GM19043 (cell line): Measurements from ENCODE around the gene ANKS1B.
"Not testable (repeated sequence)": the region's sequence is repeated elsewhere in the genome, so short reads cannot be mapped to it uniquely, and the experiment has no call there.

Experiments
- ATAC-seq: cut with Tn5 transposase; IDR thresholded peaks from one replicate; pipeline ENCODE4 v1.9.1; 2021; ENCODE audit warnings: low read depth; ENCODE audit not compliant: unreplicated experiment

The ANKS1B gene

DNA sequence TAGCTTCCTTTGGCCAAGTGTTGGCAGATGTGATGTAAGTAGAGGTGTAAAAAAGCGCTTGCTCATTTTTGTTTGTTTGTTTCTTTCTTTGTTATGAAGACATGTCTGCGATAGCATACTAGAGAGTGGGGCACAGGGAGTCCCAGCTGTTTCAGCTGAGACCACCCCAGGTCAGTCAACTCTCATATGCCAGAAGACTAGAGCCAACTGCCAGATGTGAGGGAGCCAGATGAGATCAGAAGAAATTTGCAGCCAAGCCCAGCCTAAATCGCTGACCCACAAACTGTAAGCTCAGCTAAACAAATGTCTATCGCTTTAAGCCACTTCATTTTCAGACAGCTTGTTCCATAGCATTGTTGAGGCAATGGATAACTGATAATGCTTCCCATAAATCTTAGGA, 942.5 kb downstream of the ANKS1B start:
- no peak for ATAC-seq

DNA sequence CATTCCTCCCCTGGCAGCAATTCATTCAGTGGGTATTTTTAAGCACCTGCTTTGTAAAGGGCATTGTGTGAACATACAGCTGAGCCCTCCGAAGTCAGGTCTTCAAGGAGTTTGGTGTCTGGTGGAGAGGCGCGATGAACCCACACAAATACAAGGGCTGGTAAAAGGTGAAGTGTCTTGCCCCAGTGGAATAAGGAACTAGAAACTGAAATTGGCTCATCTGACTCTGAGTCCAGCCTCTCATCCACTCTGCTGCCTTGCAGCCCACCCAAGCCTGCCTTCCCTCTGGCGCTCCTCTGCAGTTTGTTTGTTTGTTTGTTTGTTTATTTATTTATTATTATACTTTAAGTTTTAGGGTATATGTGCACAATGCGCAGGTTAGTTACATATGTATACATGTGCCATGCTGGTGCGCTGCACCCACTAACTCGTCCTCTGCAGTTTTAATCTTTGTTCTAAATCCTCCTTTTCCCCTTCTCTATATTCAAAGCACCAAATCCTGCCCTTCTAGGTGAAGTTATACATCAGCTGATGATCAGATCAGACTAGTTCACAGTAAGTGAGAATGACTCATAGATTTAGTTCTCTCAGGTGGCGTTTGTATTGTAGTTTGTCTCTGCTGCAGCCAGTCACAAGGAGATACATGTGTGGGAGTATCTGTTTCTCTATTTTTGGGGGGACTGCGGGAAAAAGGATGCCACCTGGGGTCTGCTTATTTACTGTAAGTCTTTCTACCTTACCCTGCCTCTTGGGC, 945.2 kb downstream of the ANKS1B start:
- no peak for ATAC-seq

DNA sequence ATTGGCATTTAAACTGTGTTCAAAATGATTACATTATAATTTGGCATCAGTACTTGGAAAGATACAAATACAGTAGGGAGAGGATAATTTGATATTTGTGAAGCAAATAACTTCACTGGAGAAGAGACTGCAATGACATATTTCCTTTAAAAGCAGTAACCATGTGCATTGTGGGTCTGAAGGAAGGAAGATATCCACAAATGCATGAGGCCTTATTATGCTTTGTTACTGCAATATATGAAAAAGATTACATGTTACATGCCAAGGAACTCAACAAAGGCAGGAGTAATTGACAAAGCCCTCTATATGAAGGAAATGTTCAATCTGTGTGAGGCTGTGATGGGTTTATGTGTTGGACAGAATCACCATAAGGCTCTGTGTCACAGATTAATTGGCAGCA, 948.2 kb downstream of the ANKS1B start:
- no peak for ATAC-seq

DNA sequence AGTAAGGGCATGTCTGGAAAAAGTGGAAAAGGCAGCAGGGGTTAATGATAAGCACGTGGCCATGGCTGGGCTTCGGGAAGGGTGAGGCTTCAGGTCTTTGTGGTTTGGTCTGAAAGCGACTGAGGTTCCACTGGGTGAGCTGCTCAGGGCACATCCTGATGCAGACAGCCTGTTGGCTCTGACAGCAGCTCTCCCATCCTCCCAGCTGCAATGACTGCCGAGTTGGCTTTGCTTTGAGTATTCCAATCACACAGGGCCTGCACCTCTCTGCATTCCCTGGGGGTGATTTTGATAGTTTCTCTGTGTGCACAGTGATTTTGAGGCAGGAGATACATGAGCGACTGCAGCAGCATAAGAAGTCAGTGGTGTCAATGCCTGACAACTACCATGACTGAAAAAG, 948.9 kb downstream of the ANKS1B start:
- ATAC-seq = no peak

DNA sequence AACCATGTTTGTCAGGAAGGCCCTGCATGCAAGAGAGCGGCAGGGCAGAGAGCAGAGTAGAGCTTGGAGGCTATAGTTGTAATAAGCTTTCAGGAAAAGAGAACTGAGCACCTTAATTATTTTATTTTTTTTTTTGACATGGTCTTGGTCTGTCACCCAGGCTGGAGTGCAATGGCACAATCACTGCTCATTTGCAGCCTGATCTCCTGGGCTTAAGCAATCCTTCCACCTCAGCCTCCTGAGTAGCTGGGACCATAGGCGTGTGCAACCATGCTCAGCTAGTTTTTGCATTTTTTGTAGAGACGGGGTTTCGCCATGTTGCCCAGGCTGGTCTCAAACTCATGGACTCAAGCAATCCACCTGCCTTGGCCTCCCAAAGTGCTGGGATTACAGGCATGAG, 950.5 kb downstream of the ANKS1B start:
- ATAC-seq = not testable (repeated sequence)

DNA sequence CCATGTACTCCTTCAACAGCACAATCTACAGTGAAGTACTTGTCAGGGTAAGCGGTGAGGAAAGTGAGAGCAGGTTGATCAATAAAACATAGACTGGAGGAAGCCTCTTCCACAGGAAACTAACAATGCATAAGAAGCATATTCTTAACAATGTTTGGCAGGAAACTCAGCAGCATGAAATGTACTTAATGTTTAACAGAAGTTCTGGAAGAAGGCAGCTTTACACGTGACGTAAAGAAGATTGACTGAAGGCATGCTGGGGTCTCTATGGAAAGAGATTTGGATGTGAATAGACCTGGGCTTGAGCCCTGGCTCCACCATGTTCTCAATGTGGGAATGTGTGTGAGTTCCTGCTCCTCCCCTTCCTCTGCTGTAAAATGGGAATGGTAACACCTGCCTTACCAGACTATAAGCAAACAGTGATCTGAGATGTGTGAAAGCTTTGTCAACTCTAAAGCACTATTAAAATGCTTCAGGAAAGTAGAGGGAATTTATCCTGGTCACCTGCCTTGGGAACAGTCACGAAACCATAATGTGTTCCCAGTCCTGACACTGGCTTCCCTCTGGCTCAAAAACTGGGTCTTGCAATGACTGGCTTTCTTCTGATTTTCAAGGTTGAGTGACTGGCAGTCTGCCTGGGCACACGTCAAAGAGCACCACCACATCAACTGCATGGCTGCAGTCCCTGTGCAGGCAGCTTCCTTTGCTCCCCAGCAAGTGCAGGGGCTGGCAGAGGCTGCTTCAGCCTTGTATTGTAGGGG, 955.0 kb downstream of the ANKS1B start:
- ATAC-seq = no peak

DNA sequence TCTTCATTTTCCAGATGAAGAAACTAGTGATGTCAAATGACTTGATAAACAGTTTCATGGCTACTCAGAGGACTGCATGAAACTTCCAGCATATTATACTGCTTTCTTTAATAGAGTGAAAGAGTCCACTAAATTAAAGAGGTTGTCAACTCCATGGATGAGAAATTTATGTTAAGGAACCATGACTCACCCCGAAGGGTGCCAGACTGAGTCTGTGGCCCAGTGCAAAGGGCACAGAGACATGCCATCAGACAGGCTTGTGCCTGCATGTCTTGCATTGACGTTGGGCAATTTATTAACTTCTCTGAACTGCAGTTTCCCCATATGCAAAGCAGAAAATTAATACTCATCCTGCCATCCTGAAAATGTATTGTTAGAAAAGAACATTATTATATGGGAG, 957.3 kb downstream of the ANKS1B start:
- no peak for ATAC-seq

DNA sequence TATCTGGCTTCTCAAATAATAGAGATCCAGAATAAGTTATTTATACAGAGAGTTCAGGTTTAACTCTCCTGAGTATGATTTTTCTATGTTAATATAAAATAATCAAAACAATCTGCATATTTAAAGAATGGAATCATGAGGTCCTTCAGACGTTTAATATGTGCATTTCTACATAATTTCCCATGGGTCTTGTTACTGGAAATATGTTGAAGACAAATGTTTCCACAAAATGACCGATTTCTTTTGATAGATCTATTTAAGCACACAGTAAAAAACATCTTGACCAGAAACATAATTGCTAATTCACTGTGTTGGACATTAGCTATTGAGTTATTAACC, 957.7 kb downstream of the ANKS1B start:
- no peak for ATAC-seq

DNA sequence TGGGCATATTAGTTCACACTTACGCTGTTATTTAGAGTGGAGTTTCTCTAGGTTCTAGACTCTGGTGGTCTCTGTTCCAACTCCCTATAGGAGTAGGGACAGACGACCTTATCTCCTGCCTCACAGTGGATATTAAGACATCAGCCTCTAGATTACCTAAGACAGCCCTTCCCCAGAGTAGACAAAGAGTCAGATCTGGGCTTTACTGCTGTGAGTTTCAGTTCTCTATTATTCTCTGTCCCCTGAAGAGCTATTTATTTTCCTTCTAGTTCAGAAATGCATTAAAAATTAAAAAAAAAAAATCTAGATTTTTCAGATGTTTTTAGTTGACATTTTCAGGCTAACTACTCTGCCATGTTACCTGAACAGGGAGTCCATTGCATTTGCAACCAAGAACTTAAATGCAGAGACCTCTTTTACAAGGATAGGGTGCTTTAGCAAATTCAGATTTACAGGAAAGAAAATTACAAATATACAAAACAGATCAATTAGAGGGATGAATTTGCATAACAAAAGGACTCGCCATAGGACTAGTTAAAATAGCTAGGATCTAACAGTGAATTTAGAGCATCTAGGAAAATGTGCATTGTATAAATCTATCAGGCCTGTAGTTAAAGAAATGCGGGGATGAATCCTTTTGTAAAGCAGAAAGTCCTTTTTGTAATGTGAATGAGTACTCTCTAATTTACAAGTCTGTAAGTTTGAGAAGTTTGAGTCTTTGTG, 958.2 kb downstream of the ANKS1B start:
- peak; percentile 71 for ATAC-seq

DNA sequence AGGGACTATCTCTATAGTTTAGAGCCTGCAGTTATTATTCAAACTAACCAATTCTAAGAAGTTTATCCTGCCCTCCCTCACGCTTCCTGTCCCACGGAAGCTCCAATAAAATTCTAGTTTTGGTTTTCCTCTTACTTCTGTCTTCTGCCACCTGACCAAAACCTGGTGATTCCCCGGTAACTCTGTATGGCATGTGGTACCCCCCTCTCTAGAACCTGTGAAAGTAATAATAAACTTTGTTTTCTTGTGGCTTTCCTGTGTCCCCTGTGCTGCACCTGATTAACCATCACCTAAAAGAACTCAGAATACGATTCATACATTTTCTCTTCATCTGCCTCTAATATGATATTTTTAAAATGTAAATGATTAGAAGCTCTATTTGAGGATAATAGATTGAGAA, 959.9 kb downstream of the ANKS1B start:
- no peak for ATAC-seq

DNA sequence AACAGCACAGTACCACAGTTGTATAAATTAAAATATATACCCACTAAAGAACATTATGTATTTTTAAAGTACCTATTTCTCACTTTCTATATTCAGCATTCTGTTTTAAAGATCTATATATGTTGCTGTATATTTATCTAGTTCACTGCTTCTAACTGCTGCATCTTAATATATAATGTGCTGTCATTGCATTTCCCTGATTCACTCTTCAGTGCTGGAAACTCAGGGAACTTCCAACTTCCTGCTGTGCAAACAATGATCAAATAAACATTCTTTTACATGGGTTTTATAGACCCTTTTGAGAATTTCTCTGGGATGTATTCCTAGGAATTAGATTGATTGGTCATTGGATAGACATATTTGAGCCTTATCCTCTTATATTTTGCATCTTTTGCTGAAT, 960.5 kb downstream of the ANKS1B start:
- no peak for ATAC-seq

DNA sequence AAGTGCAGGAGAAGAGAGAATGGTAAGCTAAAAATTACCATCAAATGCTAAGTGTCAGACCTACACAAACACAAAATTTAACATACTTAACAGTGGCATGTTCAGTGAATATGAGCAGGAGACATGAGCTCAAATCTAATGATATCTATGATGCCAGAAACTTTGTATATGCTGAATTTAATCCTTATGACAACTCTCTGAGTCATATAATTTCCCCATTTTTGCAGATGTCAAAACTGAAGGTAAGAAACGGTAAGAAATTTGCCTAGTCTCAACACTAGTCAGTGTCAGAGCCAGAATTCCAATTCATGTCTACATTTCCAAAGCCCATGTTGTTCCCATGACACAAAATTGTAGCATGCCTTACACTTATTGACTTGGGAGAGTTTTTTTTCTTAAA, 963.9 kb downstream of the ANKS1B start:
- no peak for ATAC-seq

DNA sequence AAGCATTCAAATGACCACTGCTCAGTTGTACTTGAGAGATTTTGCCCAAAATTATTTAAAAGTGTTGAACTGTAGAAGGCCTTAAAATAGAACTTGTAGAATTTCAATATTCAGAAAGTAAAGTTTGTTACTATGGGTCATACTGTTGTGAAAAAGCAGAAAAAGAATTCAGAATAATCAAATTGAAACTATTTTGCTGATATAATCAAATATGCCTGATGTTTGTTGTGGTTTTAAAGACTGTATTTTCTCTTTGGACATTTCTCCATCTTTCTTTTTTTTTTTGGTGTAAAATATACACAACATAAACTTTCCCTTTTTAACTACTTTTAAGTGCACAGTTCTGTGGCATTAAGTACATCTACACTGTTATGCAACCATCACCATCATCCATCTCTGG, 964.9 kb downstream of the ANKS1B start:
- ATAC-seq = no peak

DNA sequence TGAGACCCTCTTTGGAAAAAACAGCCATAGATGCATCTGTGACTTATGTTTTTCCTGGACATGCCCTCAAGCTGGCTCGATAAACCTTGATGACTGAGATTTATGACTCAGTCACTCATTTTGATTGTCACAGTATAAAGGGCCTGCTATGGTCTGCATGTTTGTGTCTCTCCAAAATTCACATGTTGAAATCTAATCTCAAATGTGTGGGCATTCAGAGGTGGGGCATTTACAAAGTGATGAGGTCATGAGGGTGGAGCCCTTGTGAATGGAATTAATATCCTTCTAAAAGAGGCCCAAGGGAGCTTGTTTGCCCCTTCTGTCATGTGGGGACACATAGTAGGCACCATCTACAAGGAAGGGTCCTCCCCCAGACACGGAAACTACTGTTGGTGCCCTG, 966.8 kb downstream of the ANKS1B start:
- no peak for ATAC-seq

DNA sequence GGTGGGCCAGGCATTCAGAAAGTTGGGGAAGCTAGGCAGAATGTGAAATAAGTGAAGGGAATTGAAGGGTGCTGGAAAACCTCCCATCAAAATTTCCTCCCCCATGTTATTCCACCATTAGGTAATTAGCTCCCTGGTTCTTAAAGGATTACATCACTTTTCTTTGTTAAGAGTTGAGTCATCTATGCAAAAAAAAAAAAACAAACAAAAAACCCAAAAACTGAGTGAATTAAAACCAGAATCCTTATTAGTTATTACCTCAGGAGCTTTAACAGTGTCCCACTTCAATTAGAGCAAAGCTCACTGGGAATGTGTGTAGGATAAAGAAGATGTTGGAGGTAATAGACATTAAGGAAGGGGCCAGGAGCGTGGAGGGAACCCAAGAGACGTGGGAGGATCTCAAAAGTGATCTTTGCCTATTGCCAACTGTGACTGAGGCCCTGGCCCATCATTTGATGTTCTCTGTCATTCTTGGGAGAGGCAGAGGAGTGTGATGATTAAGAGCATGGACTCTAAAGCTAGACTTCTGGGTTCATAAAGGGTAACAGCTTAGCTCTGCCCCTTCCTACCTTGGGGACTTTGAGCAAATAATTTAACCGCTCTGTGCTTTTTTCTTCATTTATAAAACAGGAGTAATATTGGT, 975.0 kb downstream of the ANKS1B start:
- no peak for ATAC-seq

DNA sequence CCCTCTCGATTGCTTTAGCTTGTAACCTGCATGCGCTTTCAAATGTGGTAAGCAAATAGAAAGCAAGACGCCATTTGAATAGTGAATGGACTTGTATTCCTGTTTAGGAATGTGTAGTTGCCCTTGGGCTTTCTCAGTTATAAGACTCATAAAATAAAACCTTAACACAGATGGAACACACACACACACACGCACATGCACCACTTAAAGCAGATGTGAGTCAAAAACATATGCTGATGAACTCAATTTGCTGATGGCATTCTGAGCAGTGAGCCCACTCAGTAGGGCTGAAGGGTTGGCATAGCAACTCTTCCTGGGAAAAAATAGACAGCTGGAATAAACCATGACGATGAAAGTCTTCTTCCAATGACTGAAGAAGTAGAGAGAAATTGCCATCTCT, 979.1 kb downstream of the ANKS1B start:
- ATAC-seq = no peak

DNA sequence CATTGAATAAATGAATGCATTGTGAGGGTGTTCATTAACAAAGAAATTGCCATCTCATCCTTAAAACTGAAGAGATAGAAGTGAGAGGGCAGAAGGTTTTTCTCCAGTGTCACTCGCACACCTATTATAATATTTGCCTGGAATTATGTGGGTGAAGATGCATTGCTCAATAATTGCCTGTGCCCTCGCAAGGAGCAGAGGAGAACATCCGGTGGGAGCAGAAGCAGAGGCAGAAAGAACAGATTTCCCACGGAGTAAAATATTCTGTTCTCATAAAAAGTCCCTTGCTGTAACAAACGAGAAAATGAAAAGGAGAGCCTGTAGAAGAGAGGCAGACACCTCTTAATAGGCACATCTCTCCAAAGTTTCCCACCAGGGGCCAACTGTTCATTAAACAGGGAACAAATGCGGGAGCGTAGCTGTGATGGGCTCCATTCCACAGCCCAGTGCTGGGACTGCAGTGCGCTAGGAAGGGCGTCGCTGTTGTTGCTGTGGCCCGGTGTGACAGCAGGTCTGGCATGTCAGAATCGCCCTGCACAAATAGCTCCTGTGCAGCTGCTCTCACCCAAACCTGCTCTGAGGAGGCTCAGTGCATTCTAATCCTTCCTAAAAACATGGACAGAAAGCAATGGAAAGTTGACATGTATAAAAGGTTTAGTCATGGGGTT, 979.8 kb downstream of the ANKS1B start:
- ATAC-seq = no peak

DNA sequence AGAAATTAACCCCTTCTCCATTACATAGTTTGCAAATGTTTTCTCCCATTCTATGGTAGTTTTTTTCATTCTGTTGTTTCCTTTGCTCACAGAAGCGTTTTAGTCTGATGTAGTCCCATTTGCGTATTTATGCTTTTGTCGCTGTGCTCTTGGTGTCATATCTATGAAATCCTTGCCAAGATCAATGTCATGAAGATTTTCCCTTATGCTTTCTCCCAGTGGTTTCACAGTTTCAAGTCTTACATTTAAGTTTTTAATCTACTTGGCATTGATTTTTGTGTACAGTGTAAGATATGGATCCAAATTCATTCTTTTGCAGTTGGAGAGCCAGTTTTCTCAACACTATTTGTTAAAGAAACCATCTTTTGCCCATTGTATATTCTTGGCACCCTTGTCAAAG, 982.0 kb downstream of the ANKS1B start:
- no peak for ATAC-seq

DNA sequence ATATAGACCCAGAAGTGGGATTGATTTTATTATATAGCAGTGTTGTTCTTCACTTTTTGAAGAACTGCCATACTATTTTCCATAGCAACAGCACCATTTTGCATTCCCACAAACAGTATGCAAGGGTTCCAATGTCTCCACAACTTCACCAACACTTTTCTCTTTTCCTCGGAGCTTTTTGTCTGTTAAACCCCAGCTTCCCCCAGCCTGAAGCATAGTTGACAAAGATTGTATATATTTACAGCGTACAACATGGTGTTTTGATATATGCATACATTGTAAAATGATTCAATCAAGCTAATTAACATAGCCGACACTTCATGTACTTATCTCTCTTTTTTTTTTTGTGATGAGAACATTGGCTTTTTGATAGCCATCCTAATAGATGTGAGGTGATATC, 982.6 kb downstream of the ANKS1B start:
- ATAC-seq = no peak

DNA sequence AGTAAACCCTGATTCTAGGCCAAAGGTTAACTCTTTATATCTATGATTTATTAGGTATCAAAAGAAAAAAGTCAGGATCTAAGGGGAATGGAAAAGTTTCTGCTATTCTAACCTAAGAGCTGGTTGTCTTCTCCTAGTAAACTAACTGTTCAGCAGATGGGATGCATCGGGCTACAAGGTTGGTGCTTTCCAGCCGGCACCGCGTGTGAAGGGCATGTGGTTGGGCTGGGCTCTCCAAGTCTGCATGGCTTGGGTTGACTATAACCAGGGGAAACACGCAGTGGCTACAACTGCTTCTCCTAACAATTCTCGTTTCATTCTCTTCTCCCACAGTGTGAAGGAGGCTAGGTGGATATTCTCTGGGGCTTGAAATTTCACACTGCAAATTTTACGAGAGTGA, 985.2 kb downstream of the ANKS1B start:
- no peak for ATAC-seq
